Sigmoid colon (tissue), 7 donors: Measurements from ENCODE around the gene NPR1. TPM values are rescaled to one million over a fixed set of nuclear protein-coding genes. Genes with fewer than 3 reads are reported as not detected.

Experiments
- DNase-seq: peaks from one replicate; pipeline ENCODE4 v3.0.0-alpha.2; 2019
- H3K27ac ChIP-seq, 4 donors: fragments of 200-600 bp; sonication (generic); one replicate each; pipeline ENCODE4 v1.5.1; 2016 to 2019; ENCODE audit warnings: mild to moderate bottlenecking in 1 of 4
- H3K27me3 ChIP-seq, 3 donors: fragments of 200-600 bp; sonication (generic); one replicate each; pipeline ENCODE4 v1.5.1; 2019; ENCODE audit warnings: mild to moderate bottlenecking in 1 of 3
- H3K36me3 ChIP-seq, 4 donors: fragments of 200-600 bp; sonication (generic); one replicate each; pipeline ENCODE4 v1.5.1; 2016 to 2019
- H3K4me1 ChIP-seq, 4 donors: fragments of 200-600 bp; sonication (generic); one replicate each; pipeline ENCODE4 v1.5.1; 2017 to 2019
- H3K4me3 ChIP-seq, 4 donors: fragments of 200-600 bp; sonication (generic); one replicate each; pipeline ENCODE4 v1.5.1; 2017 to 2019; ENCODE audit warnings: mild to moderate bottlenecking in 2 of 4, moderate library complexity in 1 of 4
- H3K9me3 ChIP-seq, 4 donors: fragments of 200-600 bp in 3 of 4; sonication (generic) in 3 of 4; one replicate each; pipeline versions ENCODE4 v1.5.1 to v1.6.1; 2013 to 2019
- CTCF ChIP-seq, 4 experiments: fragments of 450-650 bp in 3 of 4; fragments of 200-600 bp in 1 of 4; IDR thresholded peaks; one replicate each; pipeline ENCODE4 v1.5.1; 2016 to 2019; ENCODE audit warnings: antibody characterized with exemption in 4 of 4, mild to moderate bottlenecking in 3 of 4, moderate library complexity in 2 of 4
- EP300 ChIP-seq, 4 donors: sonication (generic); formaldehyde crosslinking; IDR thresholded peaks; one replicate each; pipeline ENCODE4 v1.6.1; 2017; ENCODE audit warnings: antibody characterized with exemption in 4 of 4
- POLR2A ChIP-seq, 2 donors: fragments of 450-650 bp; IDR thresholded peaks; one replicate each; pipeline ENCODE4 v1.6.1; 2016; ENCODE audit warnings: antibody characterized with exemption in 2 of 2, mild to moderate bottlenecking in 2 of 2, moderate library complexity in 2 of 2
- POLR2AphosphoS5 ChIP-seq, 4 donors: sonication (generic); formaldehyde crosslinking; IDR thresholded peaks; one replicate each; pipeline ENCODE4 v1.6.1; 2017; ENCODE audit warnings: antibody characterized with exemption in 4 of 4
- WGBS, 2 donors: extraction: QIAGEN DNeasy Blood & Tissue Kit; methylation state at CpG; one replicate each; pipeline ENCODE4 v1.1.7; 2013; 5-methylcytosine and 5-hydroxymethylcytosine counted together
- intact Hi-C: fragments of 100-400 bp; cut with DNase I; formaldehyde crosslinking; loops from one replicate; pipeline ENCODE4 v1.15.1; 2023
- polyA plus RNA-seq, 3 donors: library from polyadenylated mRNA; stranded (reverse); fragments of 200-250 nt; gene quantifications; one replicate each; pipeline ENCODE4 v1.2.3, GENCODE V29; 2013
- total RNA-seq, 4 donors: library from RNA; depleted of rRNA; stranded (reverse); fragments of >200 nt; gene quantifications; one replicate each; pipeline ENCODE4 v1.1.0, GENCODE V29; 2016
- donor health status: healthy with polysubstance abuse.
- donor health status: Bipolar disorder and iron deficiency.
- donor health status: healthy.

The NPR1 gene
- total and polyA plus RNA-seq, 7 donors = 0.23 to 36.2 (median 11.1) TPM

- H3K27me3 ChIP-seq = no peaks in the 10 kb centered on the region
- H3K27ac ChIP-seq = no peak overlapping the region
- intact Hi-C loops = no loop called here
- H3K36me3 ChIP-seq = peaks cover 0 to 6% (median under 1%) of the 10 kb centered on the region in 4 donors
- H3K4me1 ChIP-seq = peaks cover 0 to 37% (median 32%) of the 10 kb centered on the region in 4 donors
- H3K4me3 ChIP-seq = no peak overlapping the region
- TF ChIP-seq EP300 (IDR thresholded peaks at IDR 0.05) (no peak), CTCF (IDR thresholded peaks at IDR 0.05) (no peak), POLR2AphosphoS5 (IDR thresholded peaks at IDR 0.05) (no peak), POLR2A (IDR thresholded peaks at IDR 0.05) (no peak)
- WGBS, 2 donors = 62 to 79% methylated on average over 10 of the region's 10 CpGs
- no peak for DNase-seq
- no peaks in the 10 kb centered on the region for H3K9me3 ChIP-seq
Observed at GRCh38 chr1:153631047-153632022, 47.2 kb upstream of the NPR1 start.

GRCh38 chr1:153633161-153633753, 45.2 kb upstream of the NPR1 start:
- Histone ChIP-seq H3K36me3 (peaks cover 13 to 26% (median 16%) of the 10 kb centered on the region in 4 donors), H3K27me3 (no peaks in the 10 kb centered on the region), H3K27ac (peak overlapping the region; percentile 97 to 100 (median 98)), H3K4me3 (peak overlapping the region in 3 of 4 donors; percentile 72 to 85 (median 84)), H3K4me1 (peaks cover 0 to 40% (median 32%) of the 10 kb centered on the region in 4 donors), H3K9me3 (no peaks in the 10 kb centered on the region)
- 28 to 59% methylated on average over 18 of the region's 18 CpGs for WGBS, 2 donors
- no peak for TF ChIP-seq POLR2AphosphoS5 (IDR thresholded peaks at IDR 0.05)
- TF ChIP-seq EP300 (IDR thresholded peaks at IDR 0.05) = no peak
- TF ChIP-seq POLR2A (IDR thresholded peaks at IDR 0.05) = no peak
- TF ChIP-seq CTCF (IDR thresholded peaks at IDR 0.05) = no peak
- no peak for DNase-seq
- intact Hi-C loops = no loop called here

GRCh38 chr1:153633754-153634665, 44.5 kb upstream of the NPR1 start, which contains the start of gene CHTOP:
Gene CHTOP (plus strand): TSS chr1:153634066. CDS start chr1:153636589, 2,523 bp downstream.
- intact Hi-C loops = loop anchor here (2.0 kb wide), 3 partner anchors 25 to 103 kb away; partner anchors contain the start of genes ILF2 and SNAPIN
- no peak for TF ChIP-seq CTCF (IDR thresholded peaks at IDR 0.05)
- peak in 2 of 4 donors; percentile 11 to 28 for TF ChIP-seq EP300 (IDR thresholded peaks at IDR 0.05)
- TF ChIP-seq POLR2A (IDR thresholded peaks at IDR 0.05) = peak; percentile 47 to 81
- TF ChIP-seq POLR2AphosphoS5 (IDR thresholded peaks at IDR 0.05) = peak; percentile 88 to 94 (median 89)

GRCh38 chr1:153635872-153636271, 42.6 kb upstream of the NPR1 start:
- peak overlapping the region; percentile 15 to 100 (median 98) for H3K27ac ChIP-seq
- intact Hi-C loops = loop anchor here (2.0 kb wide), 3 partner anchors 23 to 105 kb away; partner anchors contain the start of genes ILF2 and SNAPIN
- H3K4me1 ChIP-seq = peaks cover 0 to 46% (median 32%) of the 10 kb centered on the region in 4 donors
- no peak for DNase-seq
- TF ChIP-seq POLR2AphosphoS5 (IDR thresholded peaks at IDR 0.05) (no peak), CTCF (IDR thresholded peaks at IDR 0.05) (no peak), EP300 (IDR thresholded peaks at IDR 0.05) (no peak), POLR2A (IDR thresholded peaks at IDR 0.05) (no peak)
- 87% methylated on average over 7 of the region's 7 CpGs for WGBS, 2 donors
- H3K27me3 ChIP-seq = no peaks in the 10 kb centered on the region
- peaks cover 28 to 52% (median 36%) of the 10 kb centered on the region in 4 donors for H3K36me3 ChIP-seq
- no peaks in the 10 kb centered on the region for H3K9me3 ChIP-seq
- H3K4me3 ChIP-seq = peak overlapping the region in 3 of 4 donors; percentile 72 to 85 (median 84)

More at GRCh38 chr1:153633754-153634665, 44.5 kb upstream of the NPR1 start, which contains the start of gene CHTOP:
- H3K27me3 ChIP-seq = no peaks in the 10 kb centered on the region
- WGBS, 2 donors = 2% methylated on average over 65 of the region's 65 CpGs
- H3K9me3 ChIP-seq = no peaks in the 10 kb centered on the region
- peaks cover 14 to 33% (median 19%) of the 10 kb centered on the region in 4 donors for H3K36me3 ChIP-seq
- peak within 1 kb of the TSS; percentile 72 to 92 (median 84) for H3K4me3 ChIP-seq
- peak; percentile 99 for DNase-seq
- peak within 1 kb of the TSS; percentile 97 to 100 (median 98) for H3K27ac ChIP-seq
- H3K4me1 ChIP-seq = peaks cover 0 to 40% (median 32%) of the 10 kb centered on the region in 4 donors
